ENCODE data around the gene DUSP11. TPM values are rescaled to one million over a fixed set of nuclear protein-coding genes. Genes with fewer than 3 reads are reported as not detected.

Gene DUSP11
- total and polyA plus RNA-seq, 2 of the 13 experiments (the other 11 are each of a cell fraction or from before 2014, with no cell fraction given) = 30.5 to 36.2 TPM

- TF ChIP-seq CREM (IDR thresholded peaks at IDR 0.05) = peak; percentile 92
- no peak; the same call in 1 of the 2 replicates for TF ChIP-seq CREM (CRISPR knock-in tag; IDR thresholded peaks at IDR 0.05)
- no peak for TF ChIP-seq ISX (CRISPR knock-in tag; conservative IDR thresholded peaks at IDR 0.05)
- TF ChIP-seq ZSCAN9 (CRISPR knock-in tag; IDR thresholded peaks at IDR 0.05; ENCODE audit: borderline replicate concordance) = peak; percentile 81
- TF ChIP-seq DMTF1 (CRISPR knock-in tag; IDR thresholded peaks at IDR 0.05) = 0 out of 2 replicates have a peak, but pooled peaks have one; percentile 53
- TF ChIP-seq NFIC (IDR thresholded peaks at IDR 0.05; ENCODE audit: low read length) = 0 out of 2 replicates have a peak, but pooled peaks have one; percentile 24
- TF ChIP-seq ZZZ3 (CRISPR knock-in tag; IDR thresholded peaks at IDR 0.05; ENCODE audit: borderline replicate concordance) = peak; percentile 85; the same call in 1 of the 2 replicates
- TF ChIP-seq, protein P1, sequence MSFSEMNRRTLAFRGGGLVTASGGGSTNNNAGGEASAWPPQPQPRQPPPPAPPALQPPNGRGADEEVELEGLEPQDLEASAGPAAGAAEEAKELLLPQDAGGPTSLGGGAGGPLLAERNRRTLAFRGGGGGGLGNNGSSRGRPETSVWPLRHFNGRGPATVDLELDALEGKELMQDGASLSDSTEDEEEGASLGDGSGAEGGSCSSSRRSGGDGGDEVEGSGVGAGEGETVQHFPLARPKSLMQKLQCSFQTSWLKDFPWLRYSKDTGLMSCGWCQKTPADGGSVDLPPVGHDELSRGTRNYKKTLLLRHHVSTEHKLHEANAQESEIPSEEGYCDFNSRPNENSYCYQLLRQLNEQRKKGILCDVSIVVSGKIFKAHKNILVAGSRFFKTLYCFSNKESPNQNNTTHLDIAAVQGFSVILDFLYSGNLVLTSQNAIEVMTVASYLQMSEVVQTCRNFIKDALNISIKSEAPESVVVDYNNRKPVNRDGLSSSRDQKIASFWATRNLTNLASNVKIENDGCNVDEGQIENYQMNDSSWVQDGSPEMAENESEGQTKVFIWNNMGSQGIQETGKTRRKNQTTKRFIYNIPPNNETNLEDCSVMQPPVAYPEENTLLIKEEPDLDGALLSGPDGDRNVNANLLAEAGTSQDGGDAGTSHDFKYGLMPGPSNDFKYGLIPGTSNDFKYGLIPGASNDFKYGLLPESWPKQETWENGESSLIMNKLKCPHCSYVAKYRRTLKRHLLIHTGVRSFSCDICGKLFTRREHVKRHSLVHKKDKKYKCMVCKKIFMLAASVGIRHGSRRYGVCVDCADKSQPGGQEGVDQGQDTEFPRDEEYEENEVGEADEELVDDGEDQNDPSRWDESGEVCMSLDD (CRISPR knock-in tag; IDR thresholded peaks at IDR 0.05; ENCODE audit: borderline replicate concordance) = peak; percentile 92; the same call in 1 of the 2 replicates
- TF ChIP-seq, protein P2, sequence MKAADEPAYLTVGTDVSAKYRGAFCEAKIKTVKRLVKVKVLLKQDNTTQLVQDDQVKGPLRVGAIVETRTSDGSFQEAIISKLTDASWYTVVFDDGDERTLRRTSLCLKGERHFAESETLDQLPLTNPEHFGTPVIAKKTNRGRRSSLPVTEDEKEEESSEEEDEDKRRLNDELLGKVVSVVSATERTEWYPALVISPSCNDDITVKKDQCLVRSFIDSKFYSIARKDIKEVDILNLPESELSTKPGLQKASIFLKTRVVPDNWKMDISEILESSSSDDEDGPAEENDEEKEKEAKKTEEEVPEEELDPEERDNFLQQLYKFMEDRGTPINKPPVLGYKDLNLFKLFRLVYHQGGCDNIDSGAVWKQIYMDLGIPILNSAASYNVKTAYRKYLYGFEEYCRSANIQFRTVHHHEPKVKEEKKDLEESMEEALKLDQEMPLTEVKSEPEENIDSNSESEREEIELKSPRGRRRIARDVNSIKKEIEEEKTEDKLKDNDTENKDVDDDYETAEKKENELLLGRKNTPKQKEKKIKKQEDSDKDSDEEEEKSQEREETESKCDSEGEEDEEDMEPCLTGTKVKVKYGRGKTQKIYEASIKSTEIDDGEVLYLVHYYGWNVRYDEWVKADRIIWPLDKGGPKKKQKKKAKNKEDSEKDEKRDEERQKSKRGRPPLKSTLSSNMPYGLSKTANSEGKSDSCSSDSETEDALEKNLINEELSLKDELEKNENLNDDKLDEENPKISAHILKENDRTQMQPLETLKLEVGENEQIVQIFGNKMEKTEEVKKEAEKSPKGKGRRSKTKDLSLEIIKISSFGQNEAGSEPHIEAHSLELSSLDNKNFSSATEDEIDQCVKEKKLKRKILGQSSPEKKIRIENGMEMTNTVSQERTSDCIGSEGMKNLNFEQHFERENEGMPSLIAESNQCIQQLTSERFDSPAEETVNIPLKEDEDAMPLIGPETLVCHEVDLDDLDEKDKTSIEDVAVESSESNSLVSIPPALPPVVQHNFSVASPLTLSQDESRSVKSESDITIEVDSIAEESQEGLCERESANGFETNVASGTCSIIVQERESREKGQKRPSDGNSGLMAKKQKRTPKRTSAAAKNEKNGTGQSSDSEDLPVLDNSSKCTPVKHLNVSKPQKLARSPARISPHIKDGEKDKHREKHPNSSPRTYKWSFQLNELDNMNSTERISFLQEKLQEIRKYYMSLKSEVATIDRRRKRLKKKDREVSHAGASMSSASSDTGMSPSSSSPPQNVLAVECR (CRISPR knock-in tag; IDR thresholded peaks at IDR 0.05; ENCODE audit: borderline replicate concordance) = peak; percentile 98
- peak; percentile 83; the same call in 1 of the 2 replicates for TF ChIP-seq ZHX1 (CRISPR knock-in tag; IDR thresholded peaks at IDR 0.05; ENCODE audit: low read depth)
- TF ChIP-seq, protein P3, sequence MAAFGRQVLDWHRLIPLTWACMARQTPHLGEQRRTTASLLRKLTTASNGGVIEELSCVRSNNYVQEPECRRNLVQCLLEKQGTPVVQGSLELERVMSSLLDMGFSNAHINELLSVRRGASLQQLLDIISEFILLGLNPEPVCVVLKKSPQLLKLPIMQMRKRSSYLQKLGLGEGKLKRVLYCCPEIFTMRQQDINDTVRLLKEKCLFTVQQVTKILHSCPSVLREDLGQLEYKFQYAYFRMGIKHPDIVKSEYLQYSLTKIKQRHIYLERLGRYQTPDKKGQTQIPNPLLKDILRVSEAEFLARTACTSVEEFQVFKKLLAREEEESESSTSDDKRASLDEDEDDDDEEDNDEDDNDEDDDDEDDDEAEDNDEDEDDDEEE (CRISPR knock-in tag; IDR thresholded peaks at IDR 0.05) = peak; percentile 94
- no peak; the same call in 1 of the 2 replicates for TF ChIP-seq ZNF567 (CRISPR knock-in tag; IDR thresholded peaks at IDR 0.05; ENCODE audit: borderline replicate concordance)
Measured at GRCh38 chr2:73736855-73737779, 42.8 kb downstream of the DUSP11 start, which contains the start of gene TPRKB (continued).
